Neural cell (in vitro differentiated cells): ENCODE data around the gene C1RL.

Experiments
- EP300 ChIP-seq: fragments of 450-650 bp; conservative IDR thresholded peaks from 2 replicates; pipeline ENCODE4 v1.6.1; 2014; ENCODE audit warnings: antibody characterized with exemption, mild to moderate bottlenecking, moderate library complexity; ENCODE audit not compliant: poor library complexity, severe bottlenecking
- EZH2 ChIP-seq: fragments of 200-600, 300-800 bp; shearing (Covaris generic), sonication (generic); IDR thresholded peaks from 2 replicates; pipeline ENCODE4 v1.6.1; 2014; ENCODE audit warnings: antibody characterized with exemption, low read length, borderline replicate concordance, mild to moderate bottlenecking; ENCODE audit not compliant: insufficient read depth, poor library complexity, severe bottlenecking
- POLR2AphosphoS5 ChIP-seq: IDR thresholded peaks from 2 replicates; pipeline ENCODE4 v1.6.1; 2012
- RAD21 ChIP-seq: fragments of 450-650 bp; conservative IDR thresholded peaks from 2 replicates; pipeline ENCODE4 v1.6.1; 2014; ENCODE audit warnings: antibody characterized with exemption, mild to moderate bottlenecking, moderate library complexity
- SMC3 ChIP-seq: fragments of 450-650 bp; conservative IDR thresholded peaks from 2 replicates; pipeline ENCODE4 v1.6.1; 2014; ENCODE audit warnings: antibody characterized with exemption, mild to moderate bottlenecking, moderate library complexity; ENCODE audit not compliant: poor library complexity
- TAF1 ChIP-seq: IDR thresholded peaks from 2 replicates; pipeline ENCODE4 v1.6.1; 2012; ENCODE audit warnings: low read depth
- TF ChIP-seq, protein P1 (sequence below): fragments of 450-650 bp; IDR thresholded peaks from 2 replicates; pipeline ENCODE4 v1.5.1; 2014; ENCODE audit warnings: antibody characterized with exemption, mild to moderate bottlenecking, moderate library complexity; ENCODE audit not compliant: poor library complexity, severe bottlenecking
- TF ChIP-seq, protein P2 (sequence below): IDR thresholded peaks from 2 replicates; pipeline ENCODE4 v1.6.1; 2012; ENCODE audit warnings: borderline replicate concordance

DNA sequence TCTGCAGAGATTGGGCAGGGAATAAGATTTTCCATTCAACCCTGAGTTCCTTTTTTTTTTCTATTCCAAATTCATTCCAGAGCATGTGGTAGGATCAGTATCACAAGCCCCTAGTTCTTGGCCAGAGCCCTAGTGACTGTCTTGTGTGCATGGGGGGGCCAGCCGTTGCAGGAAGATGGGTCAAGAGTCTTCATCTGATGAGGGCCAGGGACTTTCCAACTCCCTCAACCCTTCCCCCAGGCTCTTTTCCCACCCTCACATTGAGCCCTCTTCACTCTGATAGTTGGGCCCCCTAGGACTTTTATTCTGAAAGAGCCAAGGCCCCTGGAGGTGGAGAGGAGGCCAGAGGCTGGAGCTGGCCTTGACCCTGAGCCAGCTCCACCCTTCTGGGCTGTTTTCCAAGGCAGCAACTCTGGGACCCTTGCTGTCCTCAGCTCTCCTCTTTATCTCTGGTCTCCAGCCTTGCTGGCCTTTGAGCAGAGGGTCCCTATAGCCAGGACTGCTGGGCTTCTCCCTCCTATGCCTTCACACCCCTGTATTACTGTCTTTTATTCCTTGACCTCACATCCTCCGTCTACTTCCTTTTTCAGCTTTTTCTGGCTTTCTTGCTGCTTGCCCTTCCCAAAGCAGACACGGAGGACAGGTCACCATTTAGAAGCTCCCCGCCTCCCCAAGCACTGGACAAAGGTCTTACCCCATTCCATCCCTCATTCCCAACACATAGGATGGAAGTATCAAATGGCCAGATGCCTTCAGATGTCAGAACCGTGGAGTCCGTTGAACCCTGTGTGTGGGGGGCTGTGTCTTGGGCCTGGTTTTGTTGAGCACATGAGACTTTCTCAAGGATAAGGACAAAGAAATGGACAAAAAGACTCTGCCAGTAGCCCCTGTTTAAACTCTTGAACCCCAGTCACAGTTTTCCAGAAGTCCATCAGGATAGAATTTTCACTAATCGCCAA, 14.1 kb upstream of the C1RL start:
- no peak for TF ChIP-seq POLR2AphosphoS5
- TF ChIP-seq, protein P1, sequence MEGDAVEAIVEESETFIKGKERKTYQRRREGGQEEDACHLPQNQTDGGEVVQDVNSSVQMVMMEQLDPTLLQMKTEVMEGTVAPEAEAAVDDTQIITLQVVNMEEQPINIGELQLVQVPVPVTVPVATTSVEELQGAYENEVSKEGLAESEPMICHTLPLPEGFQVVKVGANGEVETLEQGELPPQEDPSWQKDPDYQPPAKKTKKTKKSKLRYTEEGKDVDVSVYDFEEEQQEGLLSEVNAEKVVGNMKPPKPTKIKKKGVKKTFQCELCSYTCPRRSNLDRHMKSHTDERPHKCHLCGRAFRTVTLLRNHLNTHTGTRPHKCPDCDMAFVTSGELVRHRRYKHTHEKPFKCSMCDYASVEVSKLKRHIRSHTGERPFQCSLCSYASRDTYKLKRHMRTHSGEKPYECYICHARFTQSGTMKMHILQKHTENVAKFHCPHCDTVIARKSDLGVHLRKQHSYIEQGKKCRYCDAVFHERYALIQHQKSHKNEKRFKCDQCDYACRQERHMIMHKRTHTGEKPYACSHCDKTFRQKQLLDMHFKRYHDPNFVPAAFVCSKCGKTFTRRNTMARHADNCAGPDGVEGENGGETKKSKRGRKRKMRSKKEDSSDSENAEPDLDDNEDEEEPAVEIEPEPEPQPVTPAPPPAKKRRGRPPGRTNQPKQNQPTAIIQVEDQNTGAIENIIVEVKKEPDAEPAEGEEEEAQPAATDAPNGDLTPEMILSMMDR, result no peak
- TF ChIP-seq, protein P2, sequence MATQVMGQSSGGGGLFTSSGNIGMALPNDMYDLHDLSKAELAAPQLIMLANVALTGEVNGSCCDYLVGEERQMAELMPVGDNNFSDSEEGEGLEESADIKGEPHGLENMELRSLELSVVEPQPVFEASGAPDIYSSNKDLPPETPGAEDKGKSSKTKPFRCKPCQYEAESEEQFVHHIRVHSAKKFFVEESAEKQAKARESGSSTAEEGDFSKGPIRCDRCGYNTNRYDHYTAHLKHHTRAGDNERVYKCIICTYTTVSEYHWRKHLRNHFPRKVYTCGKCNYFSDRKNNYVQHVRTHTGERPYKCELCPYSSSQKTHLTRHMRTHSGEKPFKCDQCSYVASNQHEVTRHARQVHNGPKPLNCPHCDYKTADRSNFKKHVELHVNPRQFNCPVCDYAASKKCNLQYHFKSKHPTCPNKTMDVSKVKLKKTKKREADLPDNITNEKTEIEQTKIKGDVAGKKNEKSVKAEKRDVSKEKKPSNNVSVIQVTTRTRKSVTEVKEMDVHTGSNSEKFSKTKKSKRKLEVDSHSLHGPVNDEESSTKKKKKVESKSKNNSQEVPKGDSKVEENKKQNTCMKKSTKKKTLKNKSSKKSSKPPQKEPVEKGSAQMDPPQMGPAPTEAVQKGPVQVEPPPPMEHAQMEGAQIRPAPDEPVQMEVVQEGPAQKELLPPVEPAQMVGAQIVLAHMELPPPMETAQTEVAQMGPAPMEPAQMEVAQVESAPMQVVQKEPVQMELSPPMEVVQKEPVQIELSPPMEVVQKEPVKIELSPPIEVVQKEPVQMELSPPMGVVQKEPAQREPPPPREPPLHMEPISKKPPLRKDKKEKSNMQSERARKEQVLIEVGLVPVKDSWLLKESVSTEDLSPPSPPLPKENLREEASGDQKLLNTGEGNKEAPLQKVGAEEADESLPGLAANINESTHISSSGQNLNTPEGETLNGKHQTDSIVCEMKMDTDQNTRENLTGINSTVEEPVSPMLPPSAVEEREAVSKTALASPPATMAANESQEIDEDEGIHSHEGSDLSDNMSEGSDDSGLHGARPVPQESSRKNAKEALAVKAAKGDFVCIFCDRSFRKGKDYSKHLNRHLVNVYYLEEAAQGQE, result no peak
- no peak for TF ChIP-seq RAD21
- no peak for TF ChIP-seq SMC3
- TF ChIP-seq TAF1, result no peak
- no peak for TF ChIP-seq EZH2
- no peak for TF ChIP-seq EP300
